HG02571 (cell line): Measurements from ENCODE around the gene SH3D19.
"Not testable (repeated sequence)": the region's sequence is repeated elsewhere in the genome, so short reads cannot be mapped to it uniquely, and the experiment has no call there.

ENCODE experiments used
- ATAC-seq: cut with Tn5 transposase; IDR thresholded peaks from one replicate; pipeline ENCODE4 v1.9.1; 2021; ENCODE audit warnings: mild to moderate bottlenecking, moderate library complexity; ENCODE audit not compliant: unreplicated experiment

SH3D19 gene

DNA sequence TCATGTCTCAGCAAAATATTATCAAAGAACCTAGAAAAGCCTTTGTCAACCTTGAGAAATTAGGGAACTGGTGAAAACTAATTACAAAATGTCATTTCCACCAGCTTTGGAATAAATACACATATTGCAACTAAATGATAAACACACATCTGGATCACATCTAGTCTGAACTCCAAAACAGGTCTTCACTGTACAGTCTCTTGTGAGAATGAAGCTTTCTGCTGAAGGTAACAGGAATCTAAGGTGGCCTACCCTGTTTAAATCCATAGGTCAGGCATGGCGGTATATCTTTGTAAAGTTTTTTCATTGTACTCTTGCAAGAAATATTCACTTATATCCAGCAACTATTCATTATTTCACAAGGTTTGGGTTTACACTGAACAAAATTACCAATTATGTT lies 1.7 kb downstream of the SH3D19 start:
- ATAC-seq, result no peak

GRCh38 chr4:151322570-151322969 lies 2.8 kb downstream of the SH3D19 start:
- no peak for ATAC-seq

- not testable (repeated sequence) for ATAC-seq
These were observed 3.2 kb downstream of the SH3D19 start for GRCh38 chr4:151322161-151322560.

DNA sequence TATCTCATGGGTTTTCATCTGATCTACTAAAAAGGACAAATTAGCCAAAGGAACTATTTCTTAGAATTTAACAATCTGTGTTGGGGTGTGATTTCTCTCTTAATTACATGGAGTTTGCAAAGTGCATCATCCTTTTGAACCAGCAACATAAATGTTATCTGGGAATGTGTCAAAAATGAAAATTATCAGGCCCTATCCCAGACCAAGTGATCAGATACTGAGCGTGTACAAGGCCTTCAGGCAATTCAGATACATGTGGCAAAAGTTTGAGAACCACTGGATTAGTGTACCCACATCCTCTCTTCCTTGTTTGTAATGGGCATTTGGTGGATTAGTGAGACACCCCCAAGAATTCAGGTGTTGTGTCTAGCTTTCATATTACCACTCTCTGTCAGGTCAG lies 3.8 kb downstream of the SH3D19 start:
- no peak for ATAC-seq

GRCh38 chr4:151319490-151319889 lies 5.9 kb downstream of the SH3D19 start:
- no peak for ATAC-seq

- ATAC-seq, result no peak
These were observed 6.9 kb downstream of the SH3D19 start for GRCh38 chr4:151318307-151319006.

DNA sequence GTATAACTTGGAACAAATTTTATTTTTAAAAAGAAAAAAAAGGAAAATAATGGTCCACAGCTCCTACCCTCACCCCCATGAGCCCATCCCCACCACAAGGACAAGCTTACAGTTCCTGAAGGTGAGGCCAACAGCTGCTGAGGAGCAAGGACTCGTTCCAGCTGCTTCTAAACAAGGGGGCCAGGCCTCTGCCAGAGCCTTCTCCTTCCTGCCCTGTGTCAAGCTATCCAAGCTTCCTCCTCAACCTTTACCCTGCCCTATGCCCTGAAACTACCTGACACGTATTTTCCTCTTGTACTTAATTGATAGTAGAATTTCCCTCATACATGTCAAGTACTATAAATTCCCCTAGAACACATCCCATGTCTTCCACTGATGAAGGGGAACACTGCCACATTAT lies 8.8 kb downstream of the SH3D19 start:
- no peak for ATAC-seq

- ATAC-seq, result no peak
These were observed 10.1 kb downstream of the SH3D19 start for GRCh38 chr4:151315212-151315886.

GRCh38 chr4:151314479-151314878 lies 10.9 kb downstream of the SH3D19 start:
- no peak for ATAC-seq

- ATAC-seq, result no peak
These were observed 11.4 kb downstream of the SH3D19 start for GRCh38 chr4:151314010-151314355.

DNA sequence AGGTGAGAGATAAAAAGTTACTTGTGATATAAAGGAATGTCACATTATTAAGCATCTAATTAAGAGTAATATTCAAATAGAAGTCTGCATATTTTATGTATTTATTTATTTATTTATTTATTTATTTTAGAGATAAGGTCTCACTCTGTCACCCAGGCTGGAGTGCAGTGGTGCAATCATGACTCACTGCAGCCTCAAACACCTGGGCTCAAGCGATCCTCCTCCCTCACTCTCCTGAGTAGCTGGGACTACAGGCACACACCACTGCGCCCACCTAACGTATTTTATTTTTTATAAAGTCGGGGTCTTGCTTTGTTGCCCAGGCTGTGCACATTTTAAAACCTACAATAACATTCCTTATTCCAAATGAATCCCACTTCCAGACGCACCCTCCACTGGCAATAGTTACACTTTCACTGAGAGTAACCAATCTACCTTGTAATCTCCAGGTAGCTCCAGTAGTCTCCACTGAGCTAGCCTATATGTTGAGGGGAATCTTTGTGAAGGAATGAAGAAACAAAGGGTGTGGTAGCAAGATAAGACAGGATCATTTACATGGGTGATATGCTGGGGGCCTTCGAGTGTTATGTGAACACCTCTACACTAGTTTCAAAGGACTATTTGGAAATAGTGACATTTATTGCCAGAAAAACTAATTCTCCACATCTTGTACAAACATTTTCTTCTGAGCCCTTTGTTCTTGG lies 11.9 kb downstream of the SH3D19 start:
- no peak for ATAC-seq

GRCh38 chr4:151310124-151310728 lies 15.2 kb downstream of the SH3D19 start:
- ATAC-seq, result no peak

- ATAC-seq, result peak; percentile 88
These were observed 20.6 kb downstream of the SH3D19 start for GRCh38 chr4:151304755-151305154.

DNA sequence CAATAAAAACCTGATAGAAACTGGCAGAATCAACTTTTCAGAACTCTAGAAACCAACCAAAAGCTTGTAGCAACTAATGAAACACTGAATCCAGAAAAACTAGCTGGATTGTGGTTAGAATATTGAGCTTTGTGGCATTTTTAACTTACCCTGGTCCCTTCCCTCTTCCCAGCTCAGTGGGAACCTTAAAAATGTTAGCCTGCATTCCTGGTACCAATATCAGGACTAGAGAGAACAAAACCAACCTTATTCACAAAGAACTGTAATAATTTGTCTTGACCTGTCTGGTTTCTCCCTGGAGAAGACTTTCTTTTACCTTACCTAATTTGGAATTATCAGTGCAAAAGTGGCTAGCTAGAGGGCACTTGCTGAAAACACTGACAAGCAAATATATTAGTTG lies 21.2 kb downstream of the SH3D19 start:
- ATAC-seq, result no peak

- no peak for ATAC-seq
These were observed 23.0 kb downstream of the SH3D19 start for GRCh38 chr4:151302432-151302831.

GRCh38 chr4:151297170-151297569 lies 28.2 kb downstream of the SH3D19 start:
- no peak for ATAC-seq

- no peak for ATAC-seq
These were observed 29.2 kb downstream of the SH3D19 start for GRCh38 chr4:151296227-151296626.

DNA sequence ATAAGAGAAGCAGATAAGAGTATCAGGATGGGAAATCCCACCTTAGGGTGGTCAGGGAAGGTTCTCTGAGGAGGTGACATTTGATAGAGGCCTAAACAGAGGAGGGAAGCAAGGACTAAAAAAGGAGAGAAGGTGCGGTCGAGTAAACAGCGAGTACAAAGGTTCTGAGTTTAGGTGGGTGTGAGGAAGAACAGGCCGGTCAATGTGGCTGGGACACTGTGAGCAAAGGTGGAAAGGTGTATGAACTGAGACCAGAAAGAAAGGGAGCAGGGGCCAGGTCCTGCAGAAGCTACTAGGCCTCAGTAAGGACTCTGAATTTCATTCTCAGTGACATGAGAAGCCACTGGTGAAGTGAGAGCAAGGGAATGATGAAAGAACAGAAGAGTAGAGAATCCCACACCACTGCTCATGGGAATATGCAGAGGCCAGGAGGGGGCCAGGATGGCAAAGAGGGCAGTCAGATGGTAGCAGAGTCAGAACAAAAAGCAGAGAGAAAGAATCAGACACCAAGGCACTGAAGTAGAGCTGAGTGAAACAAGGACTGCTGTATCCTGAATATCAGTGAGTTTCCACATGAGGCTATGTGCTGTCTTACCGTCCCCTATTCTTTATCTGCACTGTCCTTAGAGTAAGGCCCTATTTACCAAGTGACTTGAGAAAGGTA lies 30.4 kb downstream of the SH3D19 start:
- no peak for ATAC-seq

GRCh38 chr4:151292038-151292437 lies 33.4 kb downstream of the SH3D19 start:
- no peak for ATAC-seq

DNA sequence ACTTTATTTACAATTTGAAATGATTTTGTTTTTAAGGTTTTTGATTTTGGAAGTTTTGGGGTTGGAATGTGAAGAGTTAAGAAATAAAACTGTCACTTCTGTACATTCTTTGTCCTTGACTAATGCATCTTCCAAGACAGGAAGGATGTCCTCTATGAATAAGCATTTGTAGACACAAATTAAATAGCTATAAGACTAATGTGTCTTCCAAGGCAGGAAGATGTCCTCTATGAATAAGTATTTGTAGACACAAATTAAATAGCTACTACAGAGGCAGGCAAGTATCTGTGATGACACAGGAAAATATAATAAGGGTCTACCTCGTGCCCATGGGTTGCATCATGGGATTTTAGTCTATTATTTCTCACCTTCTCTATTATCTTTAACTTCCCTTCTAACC lies 33.9 kb downstream of the SH3D19 start:
- ATAC-seq, result no peak

DNA sequence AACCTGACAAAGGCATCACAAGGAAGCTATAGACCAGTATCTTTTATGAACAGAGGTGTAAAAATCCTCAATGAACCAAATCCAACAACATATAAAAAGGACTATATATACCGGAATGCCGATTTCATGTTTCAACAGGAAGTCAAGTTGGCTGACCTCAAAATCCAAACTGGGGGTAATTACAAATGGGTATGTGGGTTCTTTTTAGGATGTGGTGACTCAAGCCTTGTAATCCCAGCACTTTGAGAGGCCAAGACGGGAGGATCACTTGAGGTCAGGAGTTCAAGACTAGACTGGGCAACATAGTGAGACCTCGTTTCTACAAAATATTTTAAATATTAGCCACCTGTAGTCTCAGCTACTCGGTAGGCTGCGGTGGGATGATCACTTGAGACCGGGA lies 38.0 kb downstream of the SH3D19 start:
- ATAC-seq, result no peak
